Spinal cord (tissue), 10 donors: Measurements from ENCODE around the gene TNRC6A. TPM values are rescaled to one million over a fixed set of nuclear protein-coding genes. Genes with fewer than 3 reads are reported as not detected.

Source experiments
- DNase-seq, 6 donors: peaks; one replicate each; pipeline versions ENCODE4 v3.0.0 to v3.0.0-alpha.2; 2013 to 2015; ENCODE audit warnings: low spot score in 6 of 6, low read depth in 4 of 6
- H3K27ac ChIP-seq: one replicate; pipeline ENCODE4 v1.5.1; 2013; ENCODE audit warnings: low read depth, low read length, control low read depth
- H3K27me3 ChIP-seq: one replicate; pipeline ENCODE4 v1.6.1; 2013; ENCODE audit warnings: low read length; ENCODE audit not compliant: control insufficient read depth, insufficient read depth
- H3K36me3 ChIP-seq: one replicate; pipeline ENCODE4 v1.6.1; 2013; ENCODE audit warnings: low read length; ENCODE audit not compliant: control insufficient read depth, insufficient read depth
- H3K4me1 ChIP-seq: one replicate; pipeline ENCODE4 v1.6.1; 2013; ENCODE audit warnings: low read length; ENCODE audit not compliant: control insufficient read depth, insufficient read depth
- H3K4me3 ChIP-seq: one replicate; pipeline ENCODE4 v1.5.1; 2013; ENCODE audit warnings: low read depth, low read length, control low read depth
- H3K9me3 ChIP-seq: one replicate; pipeline ENCODE4 v1.6.1; 2013; ENCODE audit warnings: low read length; ENCODE audit not compliant: control insufficient read depth, insufficient read depth
- WGBS: methylation state at CpG from one replicate; pipeline ENCODE4 v1.1.5; 2013; ENCODE audit warnings: missing lambda C conversion rate; ENCODE audit not compliant: insufficient coverage; 5-methylcytosine and 5-hydroxymethylcytosine counted together
- polyA plus RNA-seq, 2 donors: library from polyadenylated mRNA; unstranded; fragments of 120-200 nt; gene quantifications; one replicate each; pipeline ENCODE4 v1.2.1, GENCODE V29; 2013; ENCODE audit not compliant: insufficient read length in 2 of 2
- total RNA-seq, 2 donors: library from RNA; depleted of rRNA in 1 of 2; stranded (reverse); fragments of 120-200 nt in 1 of 2; fragments of >200 nt in 1 of 2; gene quantifications; one replicate each; pipeline versions ENCODE4 v1.2.3 to v1.2.4, GENCODE V29; 2013 to 2014
- donor health status: healthy.

The TNRC6A gene
- total and polyA plus RNA-seq, 4 donors, result 46.5 to 82.0 (median 67.7) TPM

DNA sequence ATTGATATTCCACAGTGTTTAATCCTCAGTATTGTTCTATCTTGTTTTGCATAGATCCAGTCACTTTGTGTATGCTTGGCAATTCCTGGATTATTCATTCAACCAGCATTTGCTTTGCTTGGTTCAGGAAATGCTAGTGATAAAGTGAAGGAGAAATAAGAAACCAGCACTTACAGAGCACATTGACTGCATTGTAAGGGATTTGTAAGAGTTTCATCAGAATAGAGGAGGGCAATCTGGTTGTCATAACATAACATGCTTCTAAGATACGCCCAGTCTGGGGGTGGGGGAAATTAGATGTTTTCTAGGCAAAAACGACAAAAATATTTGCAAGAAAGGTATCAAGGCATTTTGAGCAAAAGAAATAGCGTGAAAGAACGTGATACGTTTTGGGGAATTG lies 40.4 kb downstream of the TNRC6A start:
- DNase-seq, result no peak
- 84% methylated on average over 5 of the region's 5 CpGs for WGBS
- peaks cover 4% of the 10 kb centered on the region for H3K4me1 ChIP-seq
- H3K4me3 ChIP-seq, result no peak overlapping the region
- H3K27me3 ChIP-seq, result no peaks in the 10 kb centered on the region
- H3K36me3 ChIP-seq, result peaks cover 3% of the 10 kb centered on the region
- H3K27ac ChIP-seq, result no peak overlapping the region
- H3K9me3 ChIP-seq, result no peaks in the 10 kb centered on the region

DNA sequence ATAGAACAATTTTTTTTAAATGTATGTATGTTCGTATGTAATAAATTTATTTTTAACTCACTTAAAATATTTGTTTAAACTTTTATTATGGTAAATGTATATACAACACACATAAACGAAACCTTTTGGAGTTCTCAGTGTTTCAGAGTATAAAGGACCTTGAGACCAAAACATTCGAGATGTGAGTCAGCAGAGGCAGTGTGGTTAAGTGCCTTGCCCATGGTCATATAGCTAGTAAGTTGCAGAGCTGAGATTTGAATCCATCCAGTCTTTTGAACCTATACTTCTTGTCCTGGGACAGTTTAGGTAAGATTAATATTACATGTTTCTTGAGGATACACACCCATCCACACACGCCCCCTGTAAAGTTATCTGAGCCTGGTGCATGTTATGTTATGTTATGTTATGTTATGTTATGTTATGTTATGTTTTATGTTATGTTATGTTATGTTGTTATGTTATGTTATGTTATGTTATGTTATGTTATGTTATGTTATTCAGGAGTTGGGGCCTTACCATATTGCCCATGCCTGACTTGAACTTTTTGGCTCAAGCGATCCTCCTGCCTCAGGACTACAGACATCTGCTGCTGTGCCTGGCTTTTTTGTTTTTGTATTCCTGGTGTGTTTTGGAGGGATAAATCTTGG lies 41.8 kb downstream of the TNRC6A start:
- no peaks in the 10 kb centered on the region for H3K9me3 ChIP-seq
- H3K4me1 ChIP-seq, result peaks cover 4% of the 10 kb centered on the region
- 86% methylated on average over 1 of the region's 5 CpGs for WGBS
- no peak for DNase-seq
- H3K27me3 ChIP-seq, result no peaks in the 10 kb centered on the region
- no peak overlapping the region for H3K4me3 ChIP-seq
- H3K36me3 ChIP-seq, result peaks cover 3% of the 10 kb centered on the region
- H3K27ac ChIP-seq, result no peak overlapping the region

DNA sequence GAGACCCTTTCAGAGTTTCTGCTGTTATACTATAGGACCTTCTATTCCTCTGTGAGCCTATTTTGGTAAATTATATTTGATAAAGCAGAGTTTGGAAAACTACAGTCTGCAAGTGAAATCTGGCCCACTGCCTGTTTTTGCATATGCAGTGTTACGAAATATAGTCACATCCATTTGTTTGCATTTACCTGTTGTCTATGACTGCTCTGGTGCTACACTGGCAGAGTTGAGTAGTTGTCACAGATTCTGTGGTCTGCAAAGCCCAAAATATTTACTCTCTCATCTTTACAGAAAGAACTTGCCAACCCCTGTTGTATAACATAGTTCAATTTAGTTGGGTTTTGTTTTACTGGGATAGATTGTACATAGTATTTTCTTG lies 42.3 kb downstream of the TNRC6A start:
- H3K27ac ChIP-seq, result no peak overlapping the region

DNA sequence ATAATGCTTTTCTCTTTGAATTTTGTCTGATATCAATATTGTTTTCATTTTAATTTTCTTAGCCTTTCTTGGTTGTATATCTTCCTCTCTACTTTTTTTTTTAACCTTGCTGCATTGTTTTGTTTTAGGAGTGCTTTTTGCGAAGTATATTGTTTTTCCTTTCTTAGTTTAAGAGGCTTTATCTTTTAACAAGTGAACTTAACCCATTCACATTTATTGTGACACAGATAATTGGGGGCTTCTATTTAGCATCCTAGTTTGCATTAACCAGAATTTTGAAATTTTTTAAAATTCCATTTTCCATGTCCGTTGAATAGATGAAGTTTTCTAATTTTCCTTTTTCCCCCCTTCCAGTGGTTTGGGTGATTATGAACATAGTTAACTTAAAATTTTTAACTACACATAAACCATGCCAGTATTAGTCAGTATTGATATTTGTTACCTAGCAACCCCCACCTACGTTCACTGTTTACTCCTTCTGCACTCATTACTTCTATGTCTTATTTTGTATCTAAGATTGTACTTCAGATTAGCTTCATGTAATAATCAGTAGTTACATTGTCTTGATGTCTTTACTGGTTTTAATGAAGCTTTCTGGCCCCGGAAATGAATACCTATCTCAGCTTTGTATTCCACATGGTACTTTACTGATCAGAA lies 44.4 kb downstream of the TNRC6A start:
- no CpG with 5 or more reads among the region's 4 CpGs for WGBS
- H3K4me1 ChIP-seq, result peaks cover 9% of the 10 kb centered on the region
- H3K36me3 ChIP-seq, result peaks cover 4% of the 10 kb centered on the region
- H3K27me3 ChIP-seq, result no peaks in the 10 kb centered on the region
- no peak overlapping the region for H3K4me3 ChIP-seq
- DNase-seq, result no peak
- no peak overlapping the region for H3K27ac ChIP-seq
- no peaks in the 10 kb centered on the region for H3K9me3 ChIP-seq

More for the DNA sequence above, 42.3 kb downstream of the TNRC6A start:
- peaks cover 1% of the 10 kb centered on the region for H3K36me3 ChIP-seq
- WGBS, result no CpG with 5 or more reads among the region's 1 CpG
- no peaks in the 10 kb centered on the region for H3K27me3 ChIP-seq
- H3K9me3 ChIP-seq, result no peaks in the 10 kb centered on the region
- no peak overlapping the region for H3K4me3 ChIP-seq
- peaks cover 4% of the 10 kb centered on the region for H3K4me1 ChIP-seq
- DNase-seq, result no peak

DNA sequence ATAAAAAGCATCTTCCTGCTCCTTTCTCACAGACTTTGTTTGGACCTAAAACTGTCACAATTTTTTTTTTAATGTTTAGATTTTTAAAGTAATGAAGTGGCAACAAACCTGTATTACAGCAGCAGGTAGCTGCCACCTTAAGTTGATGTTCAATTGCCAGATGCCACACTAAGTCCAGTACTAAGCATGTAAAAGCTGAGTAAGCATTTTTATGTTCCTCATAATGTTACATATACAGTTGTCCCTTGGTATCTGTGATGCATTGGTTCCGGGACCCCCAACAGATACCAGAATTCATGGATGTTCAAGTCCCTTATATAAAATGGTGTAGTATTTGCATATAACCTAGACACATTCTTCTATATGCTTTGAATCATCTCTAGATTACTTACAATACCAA lies 45.1 kb downstream of the TNRC6A start:
- no CpG with 5 or more reads among the region's 1 CpG for WGBS
- peaks cover 9% of the 10 kb centered on the region for H3K4me1 ChIP-seq

DNA sequence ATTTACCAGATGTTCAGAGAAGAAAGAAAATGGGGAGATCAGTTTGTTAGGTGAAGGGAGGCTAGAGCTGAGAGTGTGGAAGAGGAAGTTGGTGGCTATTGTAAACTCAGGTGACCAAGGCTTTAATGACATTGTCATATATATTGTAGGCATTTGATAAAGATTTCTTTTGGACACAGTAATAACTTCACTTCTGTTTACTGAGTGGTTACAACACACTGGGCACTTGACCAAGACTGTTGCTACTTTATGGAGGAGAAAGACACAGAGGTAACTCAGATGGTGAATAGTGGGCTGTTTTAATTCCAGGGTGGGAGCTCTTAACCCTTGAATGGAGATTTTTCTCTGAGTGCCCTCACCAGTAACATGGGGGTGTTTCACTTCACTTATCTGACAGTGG lies 46.0 kb downstream of the TNRC6A start:
- H3K4me3 ChIP-seq, result no peak overlapping the region
- DNase-seq, result no peak
- no peak overlapping the region for H3K27ac ChIP-seq
- H3K36me3 ChIP-seq, result peaks cover 11% of the 10 kb centered on the region
- H3K27me3 ChIP-seq, result no peaks in the 10 kb centered on the region
- H3K4me1 ChIP-seq, result peaks cover 9% of the 10 kb centered on the region
- no peaks in the 10 kb centered on the region for H3K9me3 ChIP-seq

More for the DNA sequence above, 45.1 kb downstream of the TNRC6A start:
- Histone ChIP-seq H3K4me3 (no peak overlapping the region), H3K36me3 (peaks cover 4% of the 10 kb centered on the region), H3K27me3 (no peaks in the 10 kb centered on the region), H3K9me3 (no peaks in the 10 kb centered on the region), H3K27ac (no peak overlapping the region)
- no peak for DNase-seq

DNA sequence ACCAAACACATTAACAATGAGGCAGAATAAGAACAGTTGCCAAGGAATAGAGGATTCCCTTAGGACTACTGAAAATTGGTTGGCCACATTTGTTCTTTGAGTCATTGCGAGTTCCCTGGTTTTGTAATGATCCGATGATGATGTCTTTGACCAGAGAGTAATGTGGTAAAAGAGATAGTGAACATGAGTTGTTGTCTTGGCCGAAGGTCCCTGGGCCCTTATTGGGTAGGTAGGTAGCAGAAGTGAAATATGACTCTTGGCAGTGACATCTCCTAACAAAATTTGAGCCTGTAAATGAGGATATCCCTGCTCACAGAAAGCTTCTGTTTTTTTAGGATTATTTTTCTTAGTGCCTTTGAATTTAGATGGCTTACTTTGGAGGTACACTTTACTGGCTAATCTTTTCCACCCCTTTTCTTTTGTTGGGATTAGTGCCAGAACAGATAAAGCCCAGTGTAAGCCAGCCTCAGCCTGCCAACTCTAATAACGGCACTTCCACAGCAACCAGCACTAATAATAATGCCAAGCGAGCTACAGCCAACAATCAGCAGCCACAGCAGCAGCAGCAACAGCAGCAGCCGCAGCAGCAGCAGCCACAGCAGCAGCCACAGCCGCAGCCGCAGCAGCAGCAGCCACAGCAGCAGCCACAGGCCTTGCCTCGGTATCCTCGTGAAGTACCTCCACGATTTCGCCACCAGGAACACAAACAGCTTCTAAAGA lies 47.2 kb downstream of the TNRC6A start:
- Histone ChIP-seq H3K4me3 (no peak overlapping the region), H3K9me3 (no peaks in the 10 kb centered on the region), H3K36me3 (peaks cover 21% of the 10 kb centered on the region), H3K27me3 (no peaks in the 10 kb centered on the region), H3K4me1 (peaks cover 9% of the 10 kb centered on the region), H3K27ac (no peak overlapping the region)
- 50% methylated on average over 12 of the region's 12 CpGs for WGBS
- peak; percentile 7 to 85 (median 27) for DNase-seq

DNA sequence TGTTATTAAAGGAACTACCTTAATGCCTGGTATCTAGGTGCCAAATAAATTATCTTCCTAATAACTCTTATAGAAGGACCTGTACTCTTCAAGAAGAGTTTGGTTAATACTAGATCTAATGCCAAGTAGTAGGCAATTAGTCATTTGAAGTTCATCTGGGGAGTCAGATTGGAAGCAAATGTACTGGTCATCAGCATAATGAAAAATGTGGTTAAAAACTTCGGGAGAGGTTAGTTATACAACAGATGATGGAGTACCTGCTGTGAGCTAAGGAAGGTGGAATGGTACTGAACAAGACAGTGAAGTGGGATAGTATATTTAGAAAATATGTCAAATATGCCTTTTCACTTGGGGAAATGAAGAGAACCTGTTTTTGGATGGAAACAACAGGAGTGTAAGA lies 49.2 kb downstream of the TNRC6A start:
- Histone ChIP-seq H3K4me1 (peaks cover 5% of the 10 kb centered on the region), H3K27ac (no peak overlapping the region), H3K4me3 (no peak overlapping the region), H3K9me3 (no peaks in the 10 kb centered on the region), H3K36me3 (peaks cover 37% of the 10 kb centered on the region), H3K27me3 (no peaks in the 10 kb centered on the region)
- DNase-seq, result no peak
- 90% methylated on average over 1 of the region's 1 CpG for WGBS

DNA sequence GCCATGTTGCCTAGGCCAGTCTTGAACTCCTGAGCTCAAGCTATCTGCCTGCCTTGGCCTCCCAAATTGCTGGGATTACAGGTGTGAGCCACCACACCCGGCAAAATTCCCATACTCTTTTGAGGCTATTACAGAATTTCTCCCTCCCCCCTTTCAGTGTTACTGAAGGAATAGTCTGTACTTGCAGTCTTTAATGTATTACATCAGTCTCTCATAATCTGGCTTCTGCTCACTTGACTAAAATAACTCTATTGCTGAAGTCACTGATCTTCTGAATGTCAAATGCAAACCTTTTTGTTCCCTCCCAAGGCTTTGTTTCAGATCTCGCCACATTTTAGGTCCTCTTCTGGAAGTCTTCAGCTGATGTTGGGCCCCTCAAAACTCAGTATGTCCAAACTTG lies 51.8 kb downstream of the TNRC6A start:
- 94% methylated on average over 2 of the region's 2 CpGs for WGBS
- Histone ChIP-seq H3K27ac (no peak overlapping the region), H3K4me3 (no peak overlapping the region), H3K36me3 (peaks cover 37% of the 10 kb centered on the region), H3K27me3 (no peaks in the 10 kb centered on the region), H3K4me1 (peaks cover 5% of the 10 kb centered on the region), H3K9me3 (no peaks in the 10 kb centered on the region)
- DNase-seq, result no peak

DNA sequence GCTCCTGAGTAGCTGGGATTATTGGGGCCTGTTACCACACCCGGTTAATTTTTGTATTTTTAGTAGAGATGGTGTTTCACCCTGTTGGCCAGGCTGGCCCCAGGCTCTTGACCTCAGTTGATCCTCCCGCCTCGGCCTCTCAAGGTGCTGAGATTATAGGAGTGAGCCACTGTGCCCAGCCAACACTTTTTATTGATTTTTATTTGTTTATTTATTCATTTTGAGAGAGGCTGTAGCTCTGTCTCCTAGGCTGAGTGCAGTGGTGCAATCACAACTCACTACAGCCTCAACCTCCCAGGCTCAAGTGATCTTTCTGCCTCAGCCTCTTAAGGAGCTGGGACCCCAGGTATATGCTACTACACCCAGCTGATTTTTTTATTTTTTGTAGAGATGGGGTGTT lies 54.7 kb downstream of the TNRC6A start:
- Histone ChIP-seq H3K9me3 (no peaks in the 10 kb centered on the region), H3K4me1 (no peaks in the 10 kb centered on the region), H3K4me3 (no peak overlapping the region), H3K36me3 (peaks cover 38% of the 10 kb centered on the region), H3K27me3 (no peaks in the 10 kb centered on the region), H3K27ac (no peak overlapping the region)
- no peak for DNase-seq
- WGBS, result 100% methylated on average over 1 of the region's 3 CpGs
